MM.1S (cell line): Measurements from ENCODE around the gene SVOP.
"Not testable (repeated sequence)": the region's sequence is repeated elsewhere in the genome, so short reads cannot be mapped to it uniquely, and the experiment has no call there.

Experiments used
- CTCF ChIP-seq: fragments of 300-600 bp; sonication (generic); IDR thresholded peaks from 2 replicates; pipeline ENCODE4 v1.5.1; 2016; ENCODE audit warnings: antibody characterized with exemption, low read length, mixed read lengths
- EZH2 ChIP-seq: fragments of 300-600 bp; sonication (generic); optimal IDR thresholded peaks from 2 replicates; pipeline ENCODE3; 2017; ENCODE audit warnings: low read depth, mild to moderate bottlenecking, antibody characterized with exemption, low read length, mixed read lengths
- EZH2phosphoT487 ChIP-seq: fragments of 300-600 bp; sonication (generic); IDR thresholded peaks from 2 replicates; pipeline ENCODE4 v1.6.1; 2018; ENCODE audit warnings: antibody characterized with exemption, low read length

- TF ChIP-seq CTCF, EZH2phosphoT487, EZH2: not testable (repeated sequence)
Measured at GRCh38 chr12:109028624-109029023, 7.8 kb upstream of the SVOP start.
